Heart left ventricle (tissue), 16 donors: ENCODE measurements around the gene ZBTB45. TPM values are rescaled to one million over a fixed set of nuclear protein-coding genes. Genes with fewer than 3 reads are reported as not detected.

Experiments
- ATAC-seq, 4 donors: fragments of 200-7000 bp; cut with Tn5 transposase; one replicate each; pipeline ENCODE4 v1.9.1; 2020 to 2022; ENCODE audit warnings: moderate library complexity in 4 of 4, mild to moderate bottlenecking in 3 of 4, moderate number of reproducible peaks in 1 of 4
- DNase-seq, 5 donors: peaks; one replicate each; pipeline ENCODE4 v3.0.0-alpha.2; 2020
- H3K27ac ChIP-seq, 12 donors: fragments of 200-600 bp; sonication (generic) in 4 of 12; one replicate each; pipeline versions ENCODE4 v1.5.0 to v1.8.0; 2016 to 2022; ENCODE audit warnings: mild to moderate bottlenecking in 2 of 12
- H3K27me3 ChIP-seq, 9 donors: fragments of 200-600 bp; sonication (generic) in 2 of 9; one replicate each; pipeline versions ENCODE4 v1.5.1 to v1.8.0; 2016 to 2022; ENCODE audit warnings: mild to moderate bottlenecking in 3 of 9
- H3K36me3 ChIP-seq, 9 donors: fragments of 200-600 bp; sonication (generic) in 2 of 9; one replicate each; pipeline versions ENCODE4 v1.5.0 to v1.8.0; 2018 to 2022; ENCODE audit warnings: mild to moderate bottlenecking in 2 of 9
- H3K4me1 ChIP-seq, 12 donors: fragments of 200-600 bp; sonication (generic) in 4 of 12; one replicate each; pipeline versions ENCODE4 v1.5.0 to v1.8.0; 2016 to 2022; ENCODE audit warnings: mild to moderate bottlenecking in 3 of 12
- H3K4me3 ChIP-seq, 12 donors: fragments of 200-600 bp; sonication (generic) in 4 of 12; one replicate each; pipeline versions ENCODE4 v1.5.0 to v1.8.0; 2017 to 2022; ENCODE audit warnings: mild to moderate bottlenecking in 9 of 12, moderate library complexity in 4 of 12
- H3K9me3 ChIP-seq, 12 donors: fragments of 200-600 bp; sonication (generic) in 4 of 12; one replicate each; pipeline versions ENCODE4 v1.5.0 to v1.8.0; 2016 to 2022; ENCODE audit warnings: mild to moderate bottlenecking in 1 of 12
- POLR2A ChIP-seq, 2 donors: fragments of 450-650 bp; IDR thresholded peaks; one replicate each; pipeline ENCODE4 v1.6.1; 2017; ENCODE audit warnings: antibody characterized with exemption in 2 of 2, mild to moderate bottlenecking in 2 of 2, moderate library complexity in 2 of 2
- WGBS, 4 donors: extraction: QIAGEN DNeasy Blood & Tissue Kit in 2 of 4; methylation state at CpG; one replicate each; pipeline versions ENCODE4 v1.1.5 to v1.1.7; 2013 to 2018; 5-methylcytosine and 5-hydroxymethylcytosine counted together
- intact Hi-C, 10 donors: fragments of 100-400 bp; cut with DNase I; formaldehyde crosslinking; loops; one replicate each; pipeline versions ENCODE4 v1.11.1 to v1.14.2; 2022
- polyA plus RNA-seq, 2 donors: library from polyadenylated mRNA; stranded (reverse); fragments of 200-250 nt; gene quantifications; one replicate each; pipeline ENCODE4 v1.2.3, GENCODE V29; 2013
- total RNA-seq, 9 donors: library from RNA; depleted of rRNA in 2 of 9; stranded (reverse); fragments of >200 nt in 2 of 9; fragmentation: NEBNext Ultra II Directional in 3 of 9; extraction: Animal tissue kit (Norgen Biotek cat#: 25700) in 3 of 9; gene quantifications; one replicate each; pipeline versions ENCODE4 v1.1.0 to v1.2.4, GENCODE V29; 2016 to 2023
- TF ChIP-seq, protein P1 (sequence below), 12 donors: fragments of 200-600 bp; sonication (generic) in 4 of 12; IDR thresholded peaks; one replicate each; pipeline versions ENCODE4 v1.5.0 to v1.8.0; 2018 to 2022; ENCODE audit warnings: antibody characterized with exemption in 12 of 12, mild to moderate bottlenecking in 5 of 12
- donor health status: ischemic (EF 13 %, LVEDD 7.1; RV severe dilation, severe dysfunction).
- donor health status: healthy with polysubstance abuse.
- donor health status: DM: no; HTN: yes; CAD: no.
- donor health status: DM: no; HTN: no; CAD: no.
- donor health status: ischemic (EF 25% LVEDD 6.9; RV normal size, moderate dysfunction).
- donor health status: ischemic (EF 25% LVEDD 5.7; RV mildly dilated, moderate dysfunction).
- donor health status: healthy.
- donor health status: DM: yes; HTN: yes; CAD: no.
- donor health status: ischemic (EF 35%, LVEDD 5.7; RV mildly dilated, moderate dysfunction).
- donor health status: nonischemic (EF 11% LVEDD 7.7; RV severe dilation, severe dysfunction).
- donor health status: DM: yes; HTN: yes; CAD: no.
- donor health status: PGD.
- donor health status: ischemic (EF 29% LVEDD 5.4; RV normal size, mild dysfunction).
- donor health status: nonischemic (EF 23%, LVEDD 6.1; RV moderate dilation, normal function).

ZBTB45 gene
- total and polyA plus RNA-seq, 11 donors: 6.9 to 13.4 (median 10.4) TPM

DNA sequence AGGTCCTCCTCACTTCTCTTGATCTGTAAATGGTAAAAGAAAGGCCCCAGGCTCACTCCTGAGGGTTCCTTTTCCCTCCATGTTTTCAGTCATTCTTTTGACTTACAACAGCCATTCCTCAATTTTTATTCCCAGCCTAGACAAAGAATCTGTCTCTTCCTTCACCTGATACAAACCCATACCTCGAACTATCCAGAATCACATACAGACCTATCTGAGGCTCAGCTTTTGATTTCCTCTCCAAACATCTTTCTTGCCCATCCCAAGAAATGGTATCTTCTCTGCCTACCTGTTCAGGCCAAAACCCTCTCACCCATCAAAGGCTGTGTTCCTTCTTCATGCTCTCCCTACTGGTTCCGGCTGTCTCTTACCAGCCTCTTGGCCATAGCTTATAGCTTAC, 33.0 kb upstream of the ZBTB45 start:
- no peak overlapping the region for H3K27ac ChIP-seq
- intact Hi-C loops: no loop called here
- H3K36me3 ChIP-seq: peaks cover 0 to 81% (median 71%) of the 10 kb centered on the region in 9 donors
- ATAC-seq (no peak), DNase-seq (no peak)
- H3K27me3 ChIP-seq: no peaks in the 10 kb centered on the region
- no peaks in the 10 kb centered on the region for H3K9me3 ChIP-seq
- H3K4me3 ChIP-seq: no peak overlapping the region
- no peak for TF ChIP-seq POLR2A (IDR thresholded peaks at IDR 0.05)
- TF ChIP-seq, protein P1, sequence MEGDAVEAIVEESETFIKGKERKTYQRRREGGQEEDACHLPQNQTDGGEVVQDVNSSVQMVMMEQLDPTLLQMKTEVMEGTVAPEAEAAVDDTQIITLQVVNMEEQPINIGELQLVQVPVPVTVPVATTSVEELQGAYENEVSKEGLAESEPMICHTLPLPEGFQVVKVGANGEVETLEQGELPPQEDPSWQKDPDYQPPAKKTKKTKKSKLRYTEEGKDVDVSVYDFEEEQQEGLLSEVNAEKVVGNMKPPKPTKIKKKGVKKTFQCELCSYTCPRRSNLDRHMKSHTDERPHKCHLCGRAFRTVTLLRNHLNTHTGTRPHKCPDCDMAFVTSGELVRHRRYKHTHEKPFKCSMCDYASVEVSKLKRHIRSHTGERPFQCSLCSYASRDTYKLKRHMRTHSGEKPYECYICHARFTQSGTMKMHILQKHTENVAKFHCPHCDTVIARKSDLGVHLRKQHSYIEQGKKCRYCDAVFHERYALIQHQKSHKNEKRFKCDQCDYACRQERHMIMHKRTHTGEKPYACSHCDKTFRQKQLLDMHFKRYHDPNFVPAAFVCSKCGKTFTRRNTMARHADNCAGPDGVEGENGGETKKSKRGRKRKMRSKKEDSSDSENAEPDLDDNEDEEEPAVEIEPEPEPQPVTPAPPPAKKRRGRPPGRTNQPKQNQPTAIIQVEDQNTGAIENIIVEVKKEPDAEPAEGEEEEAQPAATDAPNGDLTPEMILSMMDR (IDR thresholded peaks at IDR 0.05): no peak
- 90 to 95% (median 93%) methylated on average over 2 of the region's 2 CpGs for WGBS, 4 donors
- H3K4me1 ChIP-seq: peaks cover 7 to 42% (median 35%) of the 10 kb centered on the region in 12 donors

DNA sequence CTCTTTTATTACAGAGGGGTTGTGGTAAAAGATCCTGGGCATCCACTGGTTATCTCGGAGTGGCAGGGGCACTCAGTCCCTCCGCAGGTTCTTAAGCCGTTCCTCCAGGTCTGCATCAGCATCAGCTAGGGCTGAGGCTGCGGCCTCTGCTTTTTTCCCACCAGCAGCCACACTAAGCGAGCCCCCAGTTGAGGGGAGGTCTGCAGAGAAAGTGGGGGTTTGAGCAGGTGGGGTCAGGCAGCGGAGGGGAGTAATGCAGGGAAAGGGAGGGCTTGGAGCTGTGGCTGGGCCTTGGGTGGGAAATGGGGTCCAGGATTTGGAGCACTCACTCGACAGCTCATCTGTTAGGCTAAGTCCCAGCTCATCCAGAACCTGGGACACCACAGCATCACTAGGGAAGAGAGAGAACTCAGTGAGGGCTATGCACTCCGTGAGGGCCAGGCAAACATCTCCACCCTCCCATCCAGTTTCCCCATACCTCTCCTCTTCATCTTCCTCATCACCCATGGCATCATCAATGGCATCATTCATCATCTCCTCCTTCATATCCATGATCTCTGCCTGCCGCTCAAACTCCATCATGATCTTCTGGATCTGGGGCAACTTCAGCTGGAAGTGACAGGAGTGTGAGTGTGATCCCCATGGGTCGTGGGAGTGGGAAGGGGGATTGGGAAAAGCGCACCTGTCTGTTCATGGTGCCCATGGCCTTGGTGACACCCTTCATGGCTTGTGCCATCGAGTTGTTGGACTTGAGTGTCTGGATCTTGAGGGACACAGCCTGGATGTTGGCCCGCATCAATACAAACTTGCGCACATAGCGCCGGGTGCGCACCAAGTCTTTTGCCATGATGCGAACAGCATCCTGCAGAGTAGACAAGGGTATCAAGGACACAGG, 32.2 kb upstream of the ZBTB45 start:
- no peak overlapping the region for H3K27ac ChIP-seq
- 92 to 95% (median 94%) methylated on average over 18 of the region's 18 CpGs for WGBS, 4 donors

DNA sequence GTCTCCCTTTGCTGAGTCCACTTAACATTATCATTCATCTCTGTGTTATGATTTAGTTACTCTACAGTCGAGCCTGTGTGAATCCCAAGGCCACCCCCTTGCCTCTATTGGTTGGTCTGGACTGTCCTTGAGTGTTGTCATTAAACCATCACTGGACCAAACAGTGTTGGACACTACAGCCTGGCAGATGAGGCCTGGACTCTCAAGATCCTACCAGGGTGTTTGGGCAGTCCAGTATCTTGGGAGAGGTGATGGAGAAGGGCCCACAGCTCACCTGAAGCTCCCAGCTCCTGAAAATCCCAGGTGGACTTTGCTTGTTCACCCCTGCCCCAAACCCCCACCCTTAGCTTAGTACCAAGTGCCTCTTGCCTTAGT, 31.5 kb upstream of the ZBTB45 start:
- H3K27ac ChIP-seq: no peak overlapping the region
- TF ChIP-seq, protein P1 (IDR thresholded peaks at IDR 0.05): no peak
- TF ChIP-seq POLR2A (IDR thresholded peaks at IDR 0.05): no peak
- ATAC-seq: no peak
- intact Hi-C loops: no loop called here
- no peaks in the 10 kb centered on the region for H3K27me3 ChIP-seq
- DNase-seq: no peak
- H3K9me3 ChIP-seq: no peaks in the 10 kb centered on the region
- H3K36me3 ChIP-seq: peaks cover 0 to 82% (median 67%) of the 10 kb centered on the region in 9 donors
- H3K4me3 ChIP-seq: no peak overlapping the region
- 36 to 61% (median 50%) methylated on average over 1 of the region's 1 CpG for WGBS, 4 donors
- H3K4me1 ChIP-seq: peaks cover 9 to 42% (median 33%) of the 10 kb centered on the region in 12 donors

More for the DNA sequence above, 32.2 kb upstream of the ZBTB45 start:
- Histone ChIP-seq H3K36me3 (peaks cover 0 to 84% (median 74%) of the 10 kb centered on the region in 9 donors), H3K9me3 (no peaks in the 10 kb centered on the region), H3K4me3 (no peak overlapping the region), H3K27me3 (no peaks in the 10 kb centered on the region), H3K4me1 (peaks cover 5 to 42% (median 33%) of the 10 kb centered on the region in 12 donors)
- intact Hi-C loops: no loop called here
- peak in 1 of 5 donors; percentile 11 for DNase-seq
- no peak for TF ChIP-seq POLR2A (IDR thresholded peaks at IDR 0.05)
- TF ChIP-seq, protein P1 (IDR thresholded peaks at IDR 0.05): no peak
- no peak for ATAC-seq

DNA sequence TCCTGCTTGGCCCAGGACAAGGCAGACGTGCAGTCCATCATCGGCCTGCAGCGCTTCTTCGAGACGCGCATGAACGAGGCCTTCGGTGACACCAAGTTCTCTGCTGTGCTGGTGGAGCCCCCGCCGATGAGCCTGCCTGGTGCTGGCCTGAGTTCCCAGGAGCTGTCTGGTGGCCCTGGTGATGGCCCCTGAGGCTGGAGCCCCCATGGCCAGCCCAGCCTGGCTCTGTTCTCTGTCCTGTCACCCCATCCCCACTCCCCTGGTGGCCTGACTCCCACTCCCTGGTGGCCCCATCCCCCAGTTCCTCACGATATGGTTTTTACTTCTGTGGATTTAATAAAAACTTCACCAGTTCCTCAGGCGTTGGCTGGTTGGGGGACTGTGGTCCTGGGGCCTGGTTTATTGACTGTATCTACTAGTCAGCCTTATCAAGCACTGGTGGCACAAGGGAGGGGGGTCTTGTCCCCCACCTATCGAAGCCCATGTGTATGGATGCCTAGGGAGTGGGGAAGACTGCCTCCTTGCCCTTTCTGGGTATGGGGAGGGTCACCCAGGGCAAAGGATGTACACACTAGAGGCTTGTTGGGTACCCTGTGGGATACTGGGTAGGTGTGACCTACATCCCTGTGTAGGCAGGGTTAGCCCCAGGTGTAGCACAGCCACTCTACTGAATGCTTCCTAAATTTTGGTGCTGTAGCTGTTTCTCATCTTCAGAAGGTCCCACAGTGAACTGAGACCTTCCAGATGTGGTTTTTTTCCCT, 30.9 kb upstream of the ZBTB45 start:
- Histone ChIP-seq H3K36me3 (peaks cover 0 to 82% (median 68%) of the 10 kb centered on the region in 9 donors), H3K4me1 (peaks cover 15 to 43% (median 33%) of the 10 kb centered on the region in 12 donors), H3K27me3 (no peaks in the 10 kb centered on the region), H3K9me3 (no peaks in the 10 kb centered on the region), H3K4me3 (no peak overlapping the region), H3K27ac (no peak overlapping the region)
- ATAC-seq (no peak), DNase-seq (peak in 1 of 5 donors; percentile 18)
- intact Hi-C loops: no loop called here
- TF ChIP-seq, protein P1 (IDR thresholded peaks at IDR 0.05): no peak
- TF ChIP-seq POLR2A (IDR thresholded peaks at IDR 0.05): no peak
- 85 to 93% (median 87%) methylated on average over 13 of the region's 13 CpGs for whole genome bisulfite sequencing, 4 donors
